Muscle of leg (tissue), 11 donors: ENCODE data around the gene MAP3K3. TPM values are rescaled to one million over a fixed set of nuclear protein-coding genes. Genes with fewer than 3 reads are reported as not detected.

Source experiments
- DNase-seq: peaks from one replicate; pipeline ENCODE4 v3.0.0; 2013
- H3K27ac ChIP-seq: one replicate; pipeline ENCODE4 v1.5.1; 2013; ENCODE audit warnings: mild to moderate bottlenecking, low read length, control low read depth
- H3K27me3 ChIP-seq: one replicate; pipeline ENCODE4 v1.6.1; 2013; ENCODE audit warnings: low read length; ENCODE audit not compliant: control insufficient read depth, insufficient read depth
- H3K36me3 ChIP-seq: one replicate; pipeline ENCODE4 v1.6.1; 2013; ENCODE audit warnings: low read length; ENCODE audit not compliant: control insufficient read depth, insufficient read depth
- H3K4me1 ChIP-seq: one replicate; pipeline ENCODE4 v1.6.1; 2013; ENCODE audit warnings: low read length; ENCODE audit not compliant: control insufficient read depth, insufficient read depth
- H3K4me3 ChIP-seq: one replicate; pipeline ENCODE4 v1.5.1; 2013; ENCODE audit warnings: low read length, control low read depth
- H3K9me3 ChIP-seq: replicated peaks from 2 replicates; pipeline ENCODE4 v1.6.1; 2013; ENCODE audit warnings: low read depth, low read length; ENCODE audit not compliant: control insufficient read depth
- WGBS: methylation state at CpG from one replicate; pipeline ENCODE4 v1.1.5; 2013; ENCODE audit warnings: missing lambda C conversion rate; ENCODE audit not compliant: insufficient coverage; 5-methylcytosine and 5-hydroxymethylcytosine counted together
- polyA plus RNA-seq, 8 donors: library from polyadenylated mRNA; unstranded; fragments of 120-200 nt; gene quantifications; one replicate each; pipeline versions ENCODE4 v1.2.1 to v1.2.3, GENCODE V29; 2013; ENCODE audit warnings: inconsistent platforms in 1 of 8, low replicate concordance in 1 of 8; ENCODE audit not compliant: insufficient read length in 8 of 8, insufficient read depth in 1 of 8
- total RNA-seq: library from RNA; stranded (reverse); fragments of 120-200 nt; gene quantifications from one replicate; pipeline ENCODE4 v1.2.4, GENCODE V29; 2013

MAP3K3 gene
- total and polyA plus RNA-seq, 9 donors, result 20.5 to 26.7 (median 22.9) TPM

GRCh38 chr17:63703556-63704258, 81.5 kb downstream of the MAP3K3 start:
- WGBS, result 86% methylated on average over 13 of the region's 16 CpGs
- H3K9me3 ChIP-seq, result no peaks in the 10 kb centered on the region
- no peak overlapping the region for H3K27ac ChIP-seq
- H3K36me3 ChIP-seq, result peaks cover 46% of the 10 kb centered on the region
- no peak overlapping the region for H3K4me3 ChIP-seq
- no peaks in the 10 kb centered on the region for H3K27me3 ChIP-seq
- no peak for DNase-seq
- peaks cover 18% of the 10 kb centered on the region for H3K4me1 ChIP-seq

- Histone ChIP-seq H3K9me3 (no peaks in the 10 kb centered on the region), H3K27ac (no peak overlapping the region), H3K36me3 (peaks cover 51% of the 10 kb centered on the region), H3K27me3 (no peaks in the 10 kb centered on the region), H3K4me3 (no peak overlapping the region), H3K4me1 (peaks cover 13% of the 10 kb centered on the region)
- DNase-seq, result no peak
- WGBS, result 98% methylated on average over 6 of the region's 11 CpGs
Observed at GRCh38 chr17:63704259-63704576, 82.0 kb downstream of the MAP3K3 start.

GRCh38 chr17:63704836-63705235, 82.6 kb downstream of the MAP3K3 start:
- peaks cover 11% of the 10 kb centered on the region for H3K4me1 ChIP-seq
- H3K36me3 ChIP-seq, result peaks cover 56% of the 10 kb centered on the region
- no peaks in the 10 kb centered on the region for H3K27me3 ChIP-seq
- no peaks in the 10 kb centered on the region for H3K9me3 ChIP-seq
- no peak overlapping the region for H3K4me3 ChIP-seq
- DNase-seq, result no peak
- no peak overlapping the region for H3K27ac ChIP-seq
- WGBS, result 76% methylated on average over 8 of the region's 9 CpGs

GRCh38 chr17:63705657-63706056, 83.4 kb downstream of the MAP3K3 start:
- no peak overlapping the region for H3K27ac ChIP-seq
- WGBS, result 48% methylated on average over 3 of the region's 3 CpGs
- H3K9me3 ChIP-seq, result no peaks in the 10 kb centered on the region
- H3K4me1 ChIP-seq, result peaks cover 11% of the 10 kb centered on the region
- H3K4me3 ChIP-seq, result no peak overlapping the region
- DNase-seq, result no peak
- H3K27me3 ChIP-seq, result no peaks in the 10 kb centered on the region
- H3K36me3 ChIP-seq, result peaks cover 64% of the 10 kb centered on the region

- 76% methylated on average over 4 of the region's 7 CpGs for WGBS
Observed at GRCh38 chr17:63706336-63707082, 84.3 kb downstream of the MAP3K3 start.

GRCh38 chr17:63707151-63707550, 84.9 kb downstream of the MAP3K3 start:
- WGBS, result 87% methylated on average over 5 of the region's 11 CpGs
- Histone ChIP-seq H3K9me3 (no peaks in the 10 kb centered on the region), H3K36me3 (peaks cover 79% of the 10 kb centered on the region), H3K4me3 (no peak overlapping the region), H3K4me1 (peaks cover 1% of the 10 kb centered on the region), H3K27me3 (no peaks in the 10 kb centered on the region), H3K27ac (no peak overlapping the region)
- no peak for DNase-seq

More at GRCh38 chr17:63706336-63707082, 84.3 kb downstream of the MAP3K3 start:
- no peaks in the 10 kb centered on the region for H3K27me3 ChIP-seq
- peaks cover 73% of the 10 kb centered on the region for H3K36me3 ChIP-seq
- no peak overlapping the region for H3K27ac ChIP-seq
- no peak for DNase-seq
- H3K4me3 ChIP-seq, result no peak overlapping the region
- H3K9me3 ChIP-seq, result no peaks in the 10 kb centered on the region
- H3K4me1 ChIP-seq, result peaks cover 2% of the 10 kb centered on the region

- H3K36me3 ChIP-seq, result peaks cover 84% of the 10 kb centered on the region
- 80% methylated on average over 1 of the region's 6 CpGs for WGBS
- H3K4me3 ChIP-seq, result no peak overlapping the region
- no peaks in the 10 kb centered on the region for H3K27me3 ChIP-seq
- H3K27ac ChIP-seq, result no peak overlapping the region
- H3K4me1 ChIP-seq, result no peaks in the 10 kb centered on the region
- H3K9me3 ChIP-seq, result no peaks in the 10 kb centered on the region
- no peak for DNase-seq
Observed at GRCh38 chr17:63709110-63709509, 86.9 kb downstream of the MAP3K3 start.

- DNase-seq, result no peak
- Histone ChIP-seq H3K4me1 (no peaks in the 10 kb centered on the region), H3K4me3 (no peak overlapping the region), H3K27ac (no peak overlapping the region), H3K27me3 (no peaks in the 10 kb centered on the region), H3K9me3 (no peaks in the 10 kb centered on the region), H3K36me3 (peaks cover 47% of the 10 kb centered on the region)
- 43% methylated on average over 6 of the region's 10 CpGs for WGBS
Observed at GRCh38 chr17:63714550-63715277, 92.5 kb downstream of the MAP3K3 start.

GRCh38 chr17:63716426-63716825, 94.2 kb downstream of the MAP3K3 start:
- WGBS, result 50% methylated on average over 1 of the region's 3 CpGs
- DNase-seq, result no peak
- Histone ChIP-seq H3K27ac (no peak overlapping the region), H3K4me3 (no peak overlapping the region), H3K4me1 (no peaks in the 10 kb centered on the region), H3K9me3 (no peaks in the 10 kb centered on the region), H3K36me3 (peaks cover 30% of the 10 kb centered on the region), H3K27me3 (no peaks in the 10 kb centered on the region)

GRCh38 chr17:63718988-63719387, 96.8 kb downstream of the MAP3K3 start:
- H3K36me3 ChIP-seq, result peaks cover 7% of the 10 kb centered on the region

More at GRCh38 chr17:63718988-63719387, 96.8 kb downstream of the MAP3K3 start:
- Histone ChIP-seq H3K9me3 (no peaks in the 10 kb centered on the region), H3K27me3 (no peaks in the 10 kb centered on the region), H3K4me3 (no peak overlapping the region), H3K4me1 (no peaks in the 10 kb centered on the region), H3K27ac (no peak overlapping the region)
- WGBS, result 70% methylated on average over 4 of the region's 5 CpGs
- no peak for DNase-seq
